GM18511 (cell line): Measurements from ENCODE around the gene LIAS.
A peak's percentile ranks its signal among the peaks of the same experiment; 100 is the strongest.

Experiments
- ATAC-seq: cut with Tn5 transposase; IDR thresholded peaks from one replicate; pipeline ENCODE4 v1.9.1; 2021; ENCODE audit warnings: mild to moderate bottlenecking, moderate library complexity; ENCODE audit not compliant: unreplicated experiment

Gene LIAS

DNA sequence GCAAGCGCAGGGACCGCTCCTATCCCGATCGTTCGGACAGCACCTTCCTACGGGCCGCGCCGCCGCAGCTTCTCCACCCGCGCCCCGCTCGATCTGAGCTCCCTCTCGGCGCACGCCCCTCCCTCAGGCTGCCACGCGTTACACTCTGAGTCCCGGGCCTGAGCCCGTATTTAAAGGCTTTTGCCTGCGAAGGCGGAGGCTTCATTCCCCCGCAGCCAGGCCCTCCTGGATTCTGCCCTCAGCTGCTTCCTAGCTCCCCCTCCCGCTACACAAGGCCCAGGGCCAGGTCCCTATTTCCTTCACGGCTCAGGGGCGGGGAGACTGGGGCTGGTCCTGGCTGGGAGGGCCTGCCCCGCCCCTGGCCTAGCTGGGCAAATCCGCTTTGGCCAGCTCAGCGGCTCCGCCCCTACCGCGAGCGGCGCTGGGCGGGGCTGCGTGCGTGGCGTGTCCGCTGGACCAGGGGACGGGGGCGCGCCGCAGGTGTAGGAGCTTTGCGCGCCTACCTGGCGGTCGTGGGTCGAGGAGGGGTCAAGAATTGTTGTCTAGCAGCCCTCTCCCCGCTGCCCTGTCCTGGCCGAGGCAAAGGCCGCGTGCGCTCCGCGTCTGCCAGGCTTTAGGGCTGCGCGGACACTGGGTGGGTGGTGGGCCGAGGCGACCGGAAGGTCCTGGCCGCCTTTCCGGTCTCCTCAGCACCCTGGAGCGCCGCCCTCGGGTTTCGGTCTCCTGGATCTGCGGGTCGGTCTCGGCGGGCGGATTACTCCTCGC is 68.6 kb downstream of the LIAS start, which contains the start of gene UGDH:
UGDH (minus strand) TSS at position 144 of the 765 bp plus-strand sequence. CDS start 5,927 bp downstream, outside the sequence.
- ATAC-seq = peak; percentile 98

DNA sequence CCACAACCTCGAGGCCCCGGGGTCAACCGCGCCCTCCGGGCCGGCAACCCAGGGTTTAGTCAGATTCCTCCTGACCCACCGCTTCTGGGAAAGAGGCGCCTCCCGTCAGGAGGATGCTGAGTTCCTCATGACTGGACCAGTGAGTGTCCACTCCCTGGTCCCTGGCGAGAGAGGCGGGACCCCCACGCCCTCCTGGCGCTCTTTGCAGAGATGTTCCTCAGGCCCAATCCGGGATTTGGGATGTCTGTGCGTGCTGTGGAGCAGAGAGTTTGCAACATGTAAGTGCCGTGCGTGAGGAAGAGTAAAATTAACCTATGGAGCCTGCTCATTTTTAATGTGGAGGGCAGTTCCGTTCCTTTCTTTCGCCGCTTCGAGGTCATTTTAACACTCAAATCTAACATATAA is 69.2 kb downstream of the LIAS start:
- ATAC-seq = no peak
